Activated T-helper 1 cell treated with anti-CD3 and anti-CD28 coated beads, Interleukin-12 subunit alpha, Interleukin-12 subunit beta, Interleukin-2, Interleukin-4 antibody, amounts not matched to agents 30 ng/mL and 10 ng/mL and 1 ng/mL, durations not matched to agents 14 hours and 24 hours and 36 hours (primary cell): ENCODE results near the gene ORM2. TPM values are rescaled to one million over a fixed set of nuclear protein-coding genes. Genes with fewer than 3 reads are reported as not detected.
"Not testable (repeated sequence)": the region's sequence is repeated elsewhere in the genome, so short reads cannot be mapped to it uniquely, and the experiment has no call there.

Source experiments
- DNase-seq: peaks from one replicate; pipeline ENCODE4 v3.0.0; 2021; ENCODE audit warnings: low spot score
- H3K27ac Mint-ChIP-seq: one replicate; pipeline ENCODE4 v1.8.0; 2021; ENCODE audit warnings: mild to moderate bottlenecking, mixed read lengths
- H3K27me3 Mint-ChIP-seq: one replicate; pipeline ENCODE4 v1.8.0; 2022; ENCODE audit warnings: mild to moderate bottlenecking, moderate library complexity, mixed read lengths; ENCODE audit not compliant: insufficient read depth
- H3K36me3 Mint-ChIP-seq: one replicate; pipeline ENCODE4 v1.8.0; 2021; ENCODE audit warnings: low read depth, mixed read lengths
- H3K4me1 Mint-ChIP-seq: one replicate; pipeline ENCODE4 v1.8.0; 2021; ENCODE audit warnings: low read depth, mixed read lengths
- H3K4me3 Mint-ChIP-seq: one replicate; pipeline ENCODE4 v1.8.0; 2021; ENCODE audit warnings: mild to moderate bottlenecking, moderate library complexity, mixed read lengths
- H3K9me3 Mint-ChIP-seq: one replicate; pipeline ENCODE4 v1.8.0; 2021; ENCODE audit warnings: mixed read lengths
- intact Hi-C: fragments of 100-400 bp; cut with micrococcal nuclease; formaldehyde crosslinking; loops from one replicate; pipeline ENCODE4 v1.15.1; 2024
- total RNA-seq: library from RNA; stranded (reverse); gene quantifications from 2 replicates; pipeline ENCODE4 v1.2.3, GENCODE V29; 2022

The ORM2 gene
- total RNA-seq, 1 donor from 2014 or later, result not detected

DNA sequence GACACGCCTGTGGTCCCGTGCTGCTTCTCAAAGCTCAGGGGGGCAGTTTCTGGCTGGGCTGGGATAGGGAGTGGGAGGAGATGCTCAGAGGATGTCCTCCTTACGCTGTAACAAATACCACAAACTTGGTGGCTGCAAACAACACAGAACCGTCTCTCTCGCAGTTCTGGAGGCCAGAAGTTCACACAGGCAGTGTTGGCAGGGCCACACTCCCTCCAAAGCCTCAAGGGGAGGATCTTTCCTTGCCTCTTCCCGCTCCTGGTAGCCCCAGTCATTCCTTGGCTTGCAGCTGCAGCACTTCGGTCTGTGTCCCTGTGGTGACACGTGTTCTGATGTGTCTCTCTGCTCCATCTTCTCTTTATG, 17.2 kb upstream of the ORM2 start:
- H3K36me3 Mint-ChIP-seq, result no peaks in the 10 kb centered on the region
- H3K27ac Mint-ChIP-seq, result no peak overlapping the region
- H3K9me3 Mint-ChIP-seq, result no peaks in the 10 kb centered on the region
- no peak for DNase-seq
- intact Hi-C loops, result no loop called here
- peaks cover 2% of the 10 kb centered on the region for H3K27me3 Mint-ChIP-seq
- H3K4me3 Mint-ChIP-seq, result no peak overlapping the region
- no peaks in the 10 kb centered on the region for H3K4me1 Mint-ChIP-seq

GRCh38 chr9:114313186-114313585, 16.5 kb upstream of the ORM2 start:
- Mint-ChIP-seq H3K4me1 (peaks cover 5% of the 10 kb centered on the region), H3K4me3 (no peak overlapping the region), H3K36me3 (no peaks in the 10 kb centered on the region), H3K9me3 (no peaks in the 10 kb centered on the region), H3K27ac (no peak overlapping the region), H3K27me3 (peaks cover 2% of the 10 kb centered on the region)
- intact Hi-C loops, result no loop called here
- DNase-seq, result no peak

DNA sequence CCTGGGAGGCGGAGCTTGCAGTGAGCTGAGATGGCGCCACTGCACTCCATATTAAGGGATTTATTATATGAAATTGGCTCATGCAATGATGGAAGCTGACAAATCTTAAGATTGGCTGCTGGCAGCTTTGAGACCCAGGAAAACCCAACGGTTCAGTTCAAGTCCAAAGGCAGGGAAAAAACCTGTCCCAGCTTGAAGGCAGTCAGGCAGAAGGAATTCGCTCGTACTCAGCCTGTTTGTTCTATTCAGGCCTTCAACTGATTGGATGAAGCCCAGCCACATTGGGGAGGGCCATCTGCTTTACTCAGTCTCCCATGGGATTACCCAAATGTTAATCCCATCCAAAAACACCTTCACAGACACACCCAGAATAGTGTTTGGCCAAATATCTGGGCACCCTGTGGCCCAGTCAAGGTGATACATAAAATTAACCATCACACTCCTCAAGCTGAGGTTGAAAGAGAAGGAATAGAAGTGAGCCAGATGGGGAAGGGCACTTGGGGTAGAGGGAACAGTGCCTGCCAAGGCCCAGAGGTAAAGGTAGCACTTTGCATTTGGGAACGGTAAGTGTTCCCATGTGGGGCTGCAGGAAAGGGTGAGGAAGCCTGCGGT, 15.3 kb upstream of the ORM2 start:
- Mint-ChIP-seq H3K36me3 (no peaks in the 10 kb centered on the region), H3K9me3 (no peaks in the 10 kb centered on the region), H3K27me3 (peaks cover 2% of the 10 kb centered on the region), H3K4me3 (no peak overlapping the region), H3K4me1 (peaks cover 5% of the 10 kb centered on the region), H3K27ac (no peak overlapping the region)
- no peak for DNase-seq
- intact Hi-C loops, result no loop called here

- Mint-ChIP-seq H3K36me3 (no peaks in the 10 kb centered on the region), H3K9me3 (no peaks in the 10 kb centered on the region), H3K27me3 (peaks cover 2% of the 10 kb centered on the region), H3K4me3 (no peak overlapping the region), H3K4me1 (peaks cover 5% of the 10 kb centered on the region), H3K27ac (no peak overlapping the region)
- intact Hi-C loops, result no loop called here
- DNase-seq, result no peak
These were observed 14.6 kb upstream of the ORM2 start for GRCh38 chr9:114314881-114315722.

- Mint-ChIP-seq H3K9me3 (no peaks in the 10 kb centered on the region), H3K27me3 (peaks cover 3% of the 10 kb centered on the region), H3K4me3 (no peak overlapping the region), H3K36me3 (no peaks in the 10 kb centered on the region), H3K4me1 (peaks cover 5% of the 10 kb centered on the region), H3K27ac (no peak overlapping the region)
- DNase-seq, result no peak
- intact Hi-C loops, result no loop called here
These were observed 13.8 kb upstream of the ORM2 start for GRCh38 chr9:114315723-114316363.

DNA sequence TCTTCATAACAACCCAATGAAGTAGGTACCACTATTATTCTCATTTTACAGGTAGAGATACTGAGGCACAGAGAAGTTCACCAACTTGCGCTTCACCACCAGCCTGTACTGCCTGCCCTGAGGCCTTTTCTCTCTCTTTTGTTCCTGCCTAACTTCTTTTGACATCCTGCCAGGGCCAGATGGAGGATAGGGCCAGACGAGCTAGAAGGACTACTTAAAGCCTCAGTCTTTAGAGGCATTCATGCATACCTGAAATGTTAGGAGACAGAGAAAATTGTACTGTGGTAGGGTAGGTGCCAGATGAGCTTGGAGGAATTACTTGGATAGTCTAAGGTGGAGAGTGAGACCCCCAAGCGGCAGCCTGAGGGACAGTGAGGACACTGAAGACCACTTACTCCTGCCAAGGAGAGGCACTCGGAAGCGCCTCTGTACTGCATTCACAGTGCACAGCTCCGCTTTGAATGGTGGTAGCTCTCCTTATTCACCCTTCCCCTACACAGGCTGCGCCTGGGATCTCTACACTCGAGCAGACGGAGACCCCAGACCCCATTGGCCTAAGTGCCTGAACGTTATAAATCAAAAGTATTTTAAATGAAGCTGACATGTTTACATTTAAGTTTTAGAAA, 13.0 kb upstream of the ORM2 start:
- no peaks in the 10 kb centered on the region for H3K36me3 Mint-ChIP-seq

GRCh38 chr9:114317665-114318357, 11.9 kb upstream of the ORM2 start:
- H3K9me3 Mint-ChIP-seq, result no peaks in the 10 kb centered on the region
- intact Hi-C loops, result no loop called here
- DNase-seq, result no peak
- H3K4me1 Mint-ChIP-seq, result peaks cover 5% of the 10 kb centered on the region
- H3K27ac Mint-ChIP-seq, result no peak overlapping the region
- no peak overlapping the region for H3K4me3 Mint-ChIP-seq
- H3K27me3 Mint-ChIP-seq, result peaks cover 3% of the 10 kb centered on the region
- no peaks in the 10 kb centered on the region for H3K36me3 Mint-ChIP-seq

More for the DNA sequence above, 13.0 kb upstream of the ORM2 start:
- no peak for DNase-seq
- Mint-ChIP-seq H3K9me3 (no peaks in the 10 kb centered on the region), H3K4me1 (peaks cover 5% of the 10 kb centered on the region), H3K4me3 (no peak overlapping the region), H3K27ac (no peak overlapping the region), H3K27me3 (peaks cover 5% of the 10 kb centered on the region)
- intact Hi-C loops, result no loop called here

DNA sequence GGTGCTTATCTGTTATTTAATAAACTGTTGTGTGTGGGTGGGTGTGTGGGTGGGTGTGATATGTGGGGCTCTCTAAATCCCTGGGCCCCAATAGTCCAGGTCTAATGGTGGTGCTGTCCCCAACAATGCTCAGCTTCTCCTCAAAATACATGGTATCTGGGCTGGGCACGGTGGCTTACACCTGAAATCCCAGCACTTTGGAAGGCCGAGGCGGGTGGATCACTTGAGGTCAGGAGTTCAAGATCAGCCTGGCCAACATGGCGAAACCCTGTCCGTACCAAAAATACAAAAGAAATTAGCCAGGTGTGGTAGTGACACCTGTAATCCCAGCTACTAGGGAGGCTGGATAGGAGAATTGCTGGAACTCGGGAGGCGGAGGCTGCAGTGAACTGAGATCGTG, 11.3 kb upstream of the ORM2 start:
- peaks cover 3% of the 10 kb centered on the region for H3K27me3 Mint-ChIP-seq
- no peak for DNase-seq

DNA sequence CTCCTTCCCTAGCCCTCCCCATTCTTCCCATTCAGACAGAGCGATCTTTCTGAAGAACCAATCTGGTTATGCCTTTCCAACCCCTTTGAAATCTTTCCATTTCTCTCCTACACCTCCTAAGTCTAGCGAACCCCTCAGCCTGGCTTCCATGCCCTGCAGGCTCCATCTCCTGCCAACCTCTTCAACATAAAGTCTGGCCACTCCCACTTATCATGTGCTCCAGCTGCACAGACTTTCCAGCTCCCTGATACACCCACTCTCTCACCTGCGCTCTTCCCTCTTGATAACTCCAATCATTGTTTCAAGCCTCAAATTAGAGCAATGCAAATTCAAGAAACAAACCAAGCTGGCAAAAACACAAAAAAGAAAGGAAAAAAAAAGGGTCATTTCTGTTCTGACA, 10.5 kb upstream of the ORM2 start:
- Mint-ChIP-seq H3K27me3 (peaks cover 3% of the 10 kb centered on the region), H3K36me3 (no peaks in the 10 kb centered on the region), H3K9me3 (no peaks in the 10 kb centered on the region), H3K27ac (no peak overlapping the region), H3K4me1 (peaks cover 5% of the 10 kb centered on the region), H3K4me3 (no peak overlapping the region)
- DNase-seq, result no peak
- intact Hi-C loops, result no loop called here

More for the DNA sequence above, 11.3 kb upstream of the ORM2 start:
- no peak overlapping the region for H3K27ac Mint-ChIP-seq
- no peaks in the 10 kb centered on the region for H3K9me3 Mint-ChIP-seq
- peaks cover 5% of the 10 kb centered on the region for H3K4me1 Mint-ChIP-seq
- H3K36me3 Mint-ChIP-seq, result no peaks in the 10 kb centered on the region
- intact Hi-C loops, result no loop called here
- no peak overlapping the region for H3K4me3 Mint-ChIP-seq

GRCh38 chr9:114320710-114321109, 9.0 kb upstream of the ORM2 start:
- H3K27ac Mint-ChIP-seq, H3K27me3 Mint-ChIP-seq, DNase-seq, H3K36me3 Mint-ChIP-seq, H3K4me3 Mint-ChIP-seq, H3K4me1 Mint-ChIP-seq, intact Hi-C loops, H3K9me3 Mint-ChIP-seq: not testable (repeated sequence)

- Mint-ChIP-seq H3K4me3 (no peak overlapping the region), H3K27ac (no peak overlapping the region), H3K27me3 (peaks cover 3% of the 10 kb centered on the region), H3K9me3 (no peaks in the 10 kb centered on the region), H3K4me1 (peaks cover 5% of the 10 kb centered on the region), H3K36me3 (no peaks in the 10 kb centered on the region)
- intact Hi-C loops, result no loop called here
- no peak for DNase-seq
These were observed 7.9 kb upstream of the ORM2 start for GRCh38 chr9:114321759-114322158.

DNA sequence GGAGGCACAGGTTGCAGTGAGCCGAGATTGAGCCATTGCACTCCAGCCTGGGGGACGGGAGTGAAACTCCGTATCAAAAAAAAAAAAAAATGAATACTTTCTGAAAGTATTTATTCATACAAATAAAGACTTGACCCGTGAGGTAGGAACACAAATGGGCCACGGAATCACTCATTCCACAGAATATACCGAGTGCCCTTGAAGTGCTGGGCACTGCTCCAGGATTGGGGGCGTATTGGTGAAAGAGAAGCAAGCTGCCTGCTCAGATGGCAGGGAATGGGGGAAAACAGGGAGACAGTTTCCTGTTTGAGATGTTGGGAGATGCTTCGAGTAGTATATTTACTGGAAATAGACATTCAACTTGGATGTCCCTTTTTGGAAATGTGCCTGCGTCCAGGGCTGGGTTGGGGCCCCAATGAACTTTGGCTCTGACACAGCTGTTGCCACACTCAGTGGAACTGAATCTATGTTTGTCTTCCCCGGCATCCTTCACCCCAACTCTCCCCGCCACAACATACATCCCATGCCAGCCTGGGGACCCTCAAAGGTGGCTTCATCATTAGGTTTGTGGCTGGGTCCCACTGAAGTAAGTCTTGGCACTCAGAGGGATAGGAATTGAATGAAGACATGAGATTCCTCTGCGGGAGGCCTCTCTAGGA, 7.4 kb upstream of the ORM2 start:
- H3K36me3 Mint-ChIP-seq, H3K9me3 Mint-ChIP-seq, H3K27me3 Mint-ChIP-seq, DNase-seq, intact Hi-C loops, H3K4me1 Mint-ChIP-seq, H3K27ac Mint-ChIP-seq, H3K4me3 Mint-ChIP-seq: not testable (repeated sequence)
